Liver (tissue), 9 donors: ENCODE results near the gene LIMA1. TPM values are rescaled to one million over a fixed set of nuclear protein-coding genes. Genes with fewer than 3 reads are reported as not detected.

ENCODE experiments used
- DNase-seq: peaks from one replicate; pipeline ENCODE4 v3.0.0-alpha.2; 2017; ENCODE audit warnings: low spot score
- H3K27ac ChIP-seq, 2 donors: one replicate each; pipeline ENCODE4 v1.7.0; 2013; ENCODE audit warnings: inconsistent platforms in 2 of 2, low read length in 2 of 2, control low read depth in 1 of 2, low read depth in 1 of 2, mild to moderate bottlenecking in 1 of 2
- H3K27me3 ChIP-seq, 4 donors: one replicate each; pipeline versions ENCODE4 v1.6.1 to v1.7.0; 2013; ENCODE audit warnings: low read length in 3 of 4, inconsistent platforms in 1 of 4, mild to moderate bottlenecking in 1 of 4, moderate library complexity in 1 of 4; ENCODE audit not compliant: control insufficient read depth in 4 of 4, insufficient read depth in 4 of 4
- H3K36me3 ChIP-seq, 4 donors: one replicate each; pipeline versions ENCODE4 v1.6.1 to v1.7.0; 2013; ENCODE audit warnings: low read length in 3 of 4, mild to moderate bottlenecking in 3 of 4, low read depth in 1 of 4, moderate library complexity in 1 of 4; ENCODE audit not compliant: control insufficient read depth in 4 of 4, insufficient read depth in 3 of 4
- H3K4me1 ChIP-seq, 4 donors: one replicate each; pipeline versions ENCODE4 v1.6.1 to v1.7.0; 2013; ENCODE audit warnings: low read length in 3 of 4, mild to moderate bottlenecking in 3 of 4, moderate library complexity in 1 of 4; ENCODE audit not compliant: control insufficient read depth in 4 of 4, insufficient read depth in 4 of 4
- H3K4me3 ChIP-seq, 3 donors: one replicate each; pipeline versions ENCODE4 v1.6.1 to v1.7.0; 2013; ENCODE audit warnings: low read length in 3 of 3, control low read depth in 1 of 3, low read depth in 1 of 3, mild to moderate bottlenecking in 1 of 3
- H3K9ac ChIP-seq, 2 donors: one replicate each; pipeline ENCODE4 v1.7.0; 2013; ENCODE audit warnings: low read length in 2 of 2, mild to moderate bottlenecking in 2 of 2, moderate library complexity in 2 of 2, control low read depth in 1 of 2, low read depth in 1 of 2
- H3K9me3 ChIP-seq, 4 donors: one replicate each; pipeline versions ENCODE4 v1.6.1 to v1.7.0; 2013; ENCODE audit warnings: low read length in 3 of 4; ENCODE audit not compliant: control insufficient read depth in 4 of 4
- EGR1 ChIP-seq, 2 donors: IDR thresholded peaks; 2 replicates each; pipeline ENCODE4 v1.6.1; 2016 to 2018; ENCODE audit warnings: antibody characterized with exemption in 2 of 2, low read depth in 2 of 2
- FOXA1 ChIP-seq: IDR thresholded peaks from 2 replicates; pipeline ENCODE4 v1.6.1; 2016; ENCODE audit warnings: antibody characterized with exemption
- FOXA2 ChIP-seq: IDR thresholded peaks from 2 replicates; pipeline ENCODE4 v1.6.1; 2016; ENCODE audit warnings: antibody characterized with exemption
- GABPA ChIP-seq, 2 donors: IDR thresholded peaks in 1 of 2; conservative IDR thresholded peaks in 1 of 2; 2 replicates each; pipeline ENCODE4 v1.6.1; 2016; ENCODE audit warnings: antibody characterized with exemption in 2 of 2, mild to moderate bottlenecking in 1 of 2, moderate library complexity in 1 of 2
- HNF4A ChIP-seq, 2 donors: conservative IDR thresholded peaks; 2 replicates each; pipeline ENCODE4 v1.6.1; 2016; ENCODE audit warnings: antibody characterized with exemption in 2 of 2, mild to moderate bottlenecking in 2 of 2
- HNF4G ChIP-seq: IDR thresholded peaks from 2 replicates; pipeline ENCODE4 v1.6.1; 2016; ENCODE audit warnings: antibody characterized with exemption
- JUND ChIP-seq, 2 donors: IDR thresholded peaks; 2 replicates each; pipeline ENCODE4 v1.6.1; 2016; ENCODE audit warnings: antibody characterized with exemption in 2 of 2
- NR2F2 ChIP-seq: IDR thresholded peaks from 2 replicates; pipeline ENCODE4 v1.6.1; 2016; ENCODE audit warnings: antibody characterized with exemption
- RAD21 ChIP-seq, 2 donors: IDR thresholded peaks; 2 replicates each; pipeline ENCODE4 v1.6.1; 2016; ENCODE audit warnings: antibody characterized with exemption in 2 of 2, mild to moderate bottlenecking in 2 of 2
- RXRA ChIP-seq, 2 donors: IDR thresholded peaks; 2 replicates each; pipeline ENCODE4 v1.6.1; 2017 to 2018; ENCODE audit warnings: antibody characterized with exemption in 2 of 2, mild to moderate bottlenecking in 1 of 2
- SP1 ChIP-seq: IDR thresholded peaks from 2 replicates; pipeline ENCODE4 v1.6.1; 2018; ENCODE audit warnings: antibody characterized with exemption, mild to moderate bottlenecking
- TAF1 ChIP-seq: conservative IDR thresholded peaks from 2 replicates; pipeline ENCODE4 v1.6.1; 2016; ENCODE audit warnings: antibody characterized with exemption, mild to moderate bottlenecking
- YY1 ChIP-seq: IDR thresholded peaks from 2 replicates; pipeline ENCODE4 v1.6.1; 2016; ENCODE audit warnings: antibody characterized with exemption, mild to moderate bottlenecking
- WGBS: extraction: QIAGEN DNeasy Blood & Tissue Kit; methylation state at CpG from one replicate; pipeline ENCODE4 v1.1.7; 2013; 5-methylcytosine and 5-hydroxymethylcytosine counted together
- polyA plus RNA-seq, 2 donors: library from polyadenylated mRNA; stranded (reverse) in 1 of 2; unstranded in 1 of 2; fragments of 200-250 nt in 1 of 2; fragments of >200 nt in 1 of 2; fragmentation: Nextera tagmentation in 1 of 2; extraction: Ambion mirVana in 1 of 2; gene quantifications; one replicate each; pipeline versions ENCODE4 v1.2.1 to v1.2.3, GENCODE V29; 2013 to 2015
- total RNA-seq, 2 donors: library from RNA; depleted of rRNA; stranded (reverse); fragments of >200 nt; gene quantifications; one replicate each; pipeline ENCODE4 v1.2.3, GENCODE V29; 2014
- TF ChIP-seq, protein P1 (sequence below): IDR thresholded peaks from 2 replicates; pipeline ENCODE4 v1.6.1; 2016; ENCODE audit warnings: antibody characterized with exemption
- TF ChIP-seq, protein P2 (sequence below): IDR thresholded peaks from 2 replicates; pipeline ENCODE4 v1.6.1; 2016; ENCODE audit warnings: antibody characterized with exemption
- TF ChIP-seq, protein P3 (sequence below): IDR thresholded peaks from 2 replicates; pipeline ENCODE4 v1.6.1; 2016; ENCODE audit warnings: antibody characterized with exemption
- TF ChIP-seq, protein P4 (sequence below): IDR thresholded peaks from 2 replicates; pipeline ENCODE4 v1.6.1; 2016; ENCODE audit warnings: antibody characterized with exemption, mild to moderate bottlenecking
- TF ChIP-seq, protein P5 (sequence below): fragments of 150-350 bp; IDR thresholded peaks from 2 replicates; pipeline ENCODE4 v1.5.1; 2017; ENCODE audit warnings: improper control_type of control experiment, low read depth, low read length; ENCODE audit not compliant: missing input control
- donor health status: healthy.
- donor health status: healthy.
- donor health status: healthy.
- donor health status: healthy.
- donor health status: healthy.

Gene LIMA1
- total and polyA plus RNA-seq, 4 donors: 8.1 to 17.5 (median 13.5) TPM

DNA sequence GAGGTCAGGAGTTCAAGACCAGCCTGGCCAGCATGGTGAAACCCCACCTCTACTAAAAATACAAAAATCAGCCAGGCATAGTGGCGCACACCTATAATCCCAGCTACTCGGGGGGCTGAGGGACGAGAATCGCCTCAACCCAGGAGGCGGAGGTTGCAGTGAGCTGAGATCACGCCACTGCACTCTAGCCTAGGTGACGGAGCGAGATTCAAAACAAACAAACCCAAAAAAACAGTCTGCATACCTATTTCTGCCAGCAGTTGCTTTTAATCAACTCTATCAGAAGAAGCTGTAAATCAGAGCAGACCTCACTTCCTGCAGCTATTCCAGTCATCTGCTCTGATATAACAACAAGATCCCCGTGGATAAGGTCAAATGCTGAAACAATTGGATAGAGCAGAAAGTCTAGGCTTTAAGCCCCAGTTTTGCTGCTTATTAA is 50.5 kb downstream of the LIMA1 start:
- no peak overlapping the region for H3K27ac ChIP-seq
- WGBS: 95% methylated on average over 9 of the region's 9 CpGs
- DNase-seq: no peak

DNA sequence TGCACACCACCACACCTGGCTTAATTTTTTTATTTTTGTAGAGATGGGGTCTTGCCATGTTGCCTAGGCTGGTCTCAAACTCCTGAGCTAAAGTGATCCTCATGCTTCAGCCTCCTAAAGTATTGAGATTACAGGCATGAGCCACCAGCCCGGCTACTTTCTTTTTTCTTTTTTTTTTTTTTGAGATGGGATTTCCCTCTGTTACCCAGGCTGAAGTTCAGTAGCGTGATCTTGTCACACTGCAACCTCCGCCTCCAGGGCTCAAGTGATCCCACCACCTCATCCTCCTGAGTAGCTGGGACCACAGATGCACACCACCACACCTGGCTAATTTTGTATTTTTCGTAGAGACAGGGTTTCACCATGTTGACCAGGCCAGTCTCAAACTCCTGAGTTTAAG is 51.1 kb downstream of the LIMA1 start:
- Histone ChIP-seq H3K9ac (no peak overlapping the region), H3K4me3 (no peak overlapping the region), H3K27me3 (no peaks in the 10 kb centered on the region), H3K36me3 (no peaks in the 10 kb centered on the region), H3K9me3 (no peaks in the 10 kb centered on the region), H3K4me1 (no peaks in the 10 kb centered on the region), H3K27ac (no peak overlapping the region)
- DNase-seq: no peak
- TF ChIP-seq, protein P1, sequence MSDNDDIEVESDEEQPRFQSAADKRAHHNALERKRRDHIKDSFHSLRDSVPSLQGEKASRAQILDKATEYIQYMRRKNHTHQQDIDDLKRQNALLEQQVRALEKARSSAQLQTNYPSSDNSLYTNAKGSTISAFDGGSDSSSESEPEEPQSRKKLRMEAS: no peak
- TF ChIP-seq EGR1 (IDR thresholded peaks at IDR 0.05; ENCODE audit: low read depth in 2 of 2) (no peak), FOXA1 (no peak), RAD21 (IDR thresholded peaks at IDR 0.05) (no peak), JUND (IDR thresholded peaks at IDR 0.05) (no peak), NR2F2 (no peak), HNF4G (no peak), YY1 (no peak), FOXA2 (no peak), GABPA (IDR thresholded peaks at IDR 0.05 in 1 of 2, conservative IDR thresholded peaks at IDR 0.05 in 1 of 2) (no peak), TAF1 (no peak), HNF4A (conservative IDR thresholded peaks at IDR 0.05) (no peak), RXRA (IDR thresholded peaks at IDR 0.05) (no peak), SP1 (no peak)
- TF ChIP-seq, protein P2, sequence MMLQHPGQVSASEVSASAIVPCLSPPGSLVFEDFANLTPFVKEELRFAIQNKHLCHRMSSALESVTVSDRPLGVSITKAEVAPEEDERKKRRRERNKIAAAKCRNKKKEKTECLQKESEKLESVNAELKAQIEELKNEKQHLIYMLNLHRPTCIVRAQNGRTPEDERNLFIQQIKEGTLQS: no peak
- TF ChIP-seq, protein P3, sequence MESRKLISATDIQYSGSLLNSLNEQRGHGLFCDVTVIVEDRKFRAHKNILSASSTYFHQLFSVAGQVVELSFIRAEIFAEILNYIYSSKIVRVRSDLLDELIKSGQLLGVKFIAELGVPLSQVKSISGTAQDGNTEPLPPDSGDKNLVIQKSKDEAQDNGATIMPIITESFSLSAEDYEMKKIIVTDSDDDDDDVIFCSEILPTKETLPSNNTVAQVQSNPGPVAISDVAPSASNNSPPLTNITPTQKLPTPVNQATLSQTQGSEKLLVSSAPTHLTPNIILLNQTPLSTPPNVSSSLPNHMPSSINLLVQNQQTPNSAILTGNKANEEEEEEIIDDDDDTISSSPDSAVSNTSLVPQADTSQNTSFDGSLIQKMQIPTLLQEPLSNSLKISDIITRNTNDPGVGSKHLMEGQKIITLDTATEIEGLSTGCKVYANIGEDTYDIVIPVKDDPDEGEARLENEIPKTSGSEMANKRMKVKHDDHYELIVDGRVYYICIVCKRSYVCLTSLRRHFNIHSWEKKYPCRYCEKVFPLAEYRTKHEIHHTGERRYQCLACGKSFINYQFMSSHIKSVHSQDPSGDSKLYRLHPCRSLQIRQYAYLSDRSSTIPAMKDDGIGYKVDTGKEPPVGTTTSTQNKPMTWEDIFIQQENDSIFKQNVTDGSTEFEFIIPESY: no peak
- TF ChIP-seq, protein P4, sequence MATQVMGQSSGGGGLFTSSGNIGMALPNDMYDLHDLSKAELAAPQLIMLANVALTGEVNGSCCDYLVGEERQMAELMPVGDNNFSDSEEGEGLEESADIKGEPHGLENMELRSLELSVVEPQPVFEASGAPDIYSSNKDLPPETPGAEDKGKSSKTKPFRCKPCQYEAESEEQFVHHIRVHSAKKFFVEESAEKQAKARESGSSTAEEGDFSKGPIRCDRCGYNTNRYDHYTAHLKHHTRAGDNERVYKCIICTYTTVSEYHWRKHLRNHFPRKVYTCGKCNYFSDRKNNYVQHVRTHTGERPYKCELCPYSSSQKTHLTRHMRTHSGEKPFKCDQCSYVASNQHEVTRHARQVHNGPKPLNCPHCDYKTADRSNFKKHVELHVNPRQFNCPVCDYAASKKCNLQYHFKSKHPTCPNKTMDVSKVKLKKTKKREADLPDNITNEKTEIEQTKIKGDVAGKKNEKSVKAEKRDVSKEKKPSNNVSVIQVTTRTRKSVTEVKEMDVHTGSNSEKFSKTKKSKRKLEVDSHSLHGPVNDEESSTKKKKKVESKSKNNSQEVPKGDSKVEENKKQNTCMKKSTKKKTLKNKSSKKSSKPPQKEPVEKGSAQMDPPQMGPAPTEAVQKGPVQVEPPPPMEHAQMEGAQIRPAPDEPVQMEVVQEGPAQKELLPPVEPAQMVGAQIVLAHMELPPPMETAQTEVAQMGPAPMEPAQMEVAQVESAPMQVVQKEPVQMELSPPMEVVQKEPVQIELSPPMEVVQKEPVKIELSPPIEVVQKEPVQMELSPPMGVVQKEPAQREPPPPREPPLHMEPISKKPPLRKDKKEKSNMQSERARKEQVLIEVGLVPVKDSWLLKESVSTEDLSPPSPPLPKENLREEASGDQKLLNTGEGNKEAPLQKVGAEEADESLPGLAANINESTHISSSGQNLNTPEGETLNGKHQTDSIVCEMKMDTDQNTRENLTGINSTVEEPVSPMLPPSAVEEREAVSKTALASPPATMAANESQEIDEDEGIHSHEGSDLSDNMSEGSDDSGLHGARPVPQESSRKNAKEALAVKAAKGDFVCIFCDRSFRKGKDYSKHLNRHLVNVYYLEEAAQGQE: no peak
- TF ChIP-seq, protein P5, sequence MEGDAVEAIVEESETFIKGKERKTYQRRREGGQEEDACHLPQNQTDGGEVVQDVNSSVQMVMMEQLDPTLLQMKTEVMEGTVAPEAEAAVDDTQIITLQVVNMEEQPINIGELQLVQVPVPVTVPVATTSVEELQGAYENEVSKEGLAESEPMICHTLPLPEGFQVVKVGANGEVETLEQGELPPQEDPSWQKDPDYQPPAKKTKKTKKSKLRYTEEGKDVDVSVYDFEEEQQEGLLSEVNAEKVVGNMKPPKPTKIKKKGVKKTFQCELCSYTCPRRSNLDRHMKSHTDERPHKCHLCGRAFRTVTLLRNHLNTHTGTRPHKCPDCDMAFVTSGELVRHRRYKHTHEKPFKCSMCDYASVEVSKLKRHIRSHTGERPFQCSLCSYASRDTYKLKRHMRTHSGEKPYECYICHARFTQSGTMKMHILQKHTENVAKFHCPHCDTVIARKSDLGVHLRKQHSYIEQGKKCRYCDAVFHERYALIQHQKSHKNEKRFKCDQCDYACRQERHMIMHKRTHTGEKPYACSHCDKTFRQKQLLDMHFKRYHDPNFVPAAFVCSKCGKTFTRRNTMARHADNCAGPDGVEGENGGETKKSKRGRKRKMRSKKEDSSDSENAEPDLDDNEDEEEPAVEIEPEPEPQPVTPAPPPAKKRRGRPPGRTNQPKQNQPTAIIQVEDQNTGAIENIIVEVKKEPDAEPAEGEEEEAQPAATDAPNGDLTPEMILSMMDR: no peak
- WGBS: 96% methylated on average over 4 of the region's 4 CpGs

More for the DNA sequence above, 50.5 kb downstream of the LIMA1 start:
- Histone ChIP-seq H3K4me1 (no peaks in the 10 kb centered on the region), H3K36me3 (no peaks in the 10 kb centered on the region), H3K4me3 (no peak overlapping the region), H3K27me3 (no peaks in the 10 kb centered on the region), H3K9ac (no peak overlapping the region), H3K9me3 (no peaks in the 10 kb centered on the region)
- TF ChIP-seq RAD21 (IDR thresholded peaks at IDR 0.05) (no peak), HNF4G (no peak), RXRA (IDR thresholded peaks at IDR 0.05) (no peak), EGR1 (IDR thresholded peaks at IDR 0.05; ENCODE audit: low read depth in 2 of 2) (no peak), HNF4A (conservative IDR thresholded peaks at IDR 0.05) (no peak), NR2F2 (no peak), YY1 (no peak), SP1 (no peak)
- TF ChIP-seq, protein P4: no peak
